ENCODE results near the gene RPS2. TPM values are rescaled to one million over a fixed set of nuclear protein-coding genes. Genes with fewer than 3 reads are reported as not detected.

Gene RPS2
- total RNA-seq, 1 experiment from 2014 or later, result 3,874 TPM

- H3K23ac ChIP-seq (ENCODE audit: insufficient read length, low read depth, low read length), result no peak overlapping the region
- H2BK20ac ChIP-seq (ENCODE audit: low read depth, low read length, poor library complexity, severe bottlenecking), result no peak overlapping the region
- H3K9ac ChIP-seq (ENCODE audit: extremely low read depth, insufficient read length, low read length), result no peak overlapping the region
- H4K20me1 ChIP-seq (ENCODE audit: control insufficient read depth, insufficient read depth, insufficient read length), result no peaks in the 10 kb centered on the region
- H4K91ac ChIP-seq (ENCODE audit: insufficient read length, low read depth, low read length), result no peak overlapping the region
- no peak overlapping the region for H3K56ac ChIP-seq (ENCODE audit: insufficient read length, low read depth, low read length)
- H2BK120ac ChIP-seq (ENCODE audit: low read depth, low read length, poor library complexity, severe bottlenecking), result no peak overlapping the region
- H2BK15ac ChIP-seq (ENCODE audit: low read depth, low read length), result no peak overlapping the region
- no peak overlapping the region for H2AFZ ChIP-seq (ENCODE audit: low read length)
- no peak overlapping the region for H2AK5ac ChIP-seq (ENCODE audit: insufficient read length, low read length)
- no peak overlapping the region for H4K5ac ChIP-seq (ENCODE audit: insufficient read length, low read depth, low read length)
- Mint-ChIP-seq H3K27ac (no peak overlapping the region; a peak in 1 of 7 replicates), H3K9me3 (no peaks in the 10 kb centered on the region), H3K36me3 (ENCODE audit: insufficient read depth in 1 of 3, low read depth in 3 of 3) (no peaks in the 10 kb centered on the region), H3K4me3 (peak overlapping the region in 1 of 2 experiments; percentile 38; a peak in 1 of 5 replicates), H3K4me1 (peaks cover 3 to 44% of the 10 kb centered on the region in 2 experiments), H3K27me3 (ENCODE audit: low read depth) (peaks cover 61% of the 10 kb centered on the region)
- no peak overlapping the region for H2BK12ac ChIP-seq (ENCODE audit: insufficient read length, low read depth, low read length)
- no peak overlapping the region for H3K4me2 ChIP-seq (ENCODE audit: insufficient read depth, insufficient read length, low read length)
- TF ChIP-seq, protein P1, sequence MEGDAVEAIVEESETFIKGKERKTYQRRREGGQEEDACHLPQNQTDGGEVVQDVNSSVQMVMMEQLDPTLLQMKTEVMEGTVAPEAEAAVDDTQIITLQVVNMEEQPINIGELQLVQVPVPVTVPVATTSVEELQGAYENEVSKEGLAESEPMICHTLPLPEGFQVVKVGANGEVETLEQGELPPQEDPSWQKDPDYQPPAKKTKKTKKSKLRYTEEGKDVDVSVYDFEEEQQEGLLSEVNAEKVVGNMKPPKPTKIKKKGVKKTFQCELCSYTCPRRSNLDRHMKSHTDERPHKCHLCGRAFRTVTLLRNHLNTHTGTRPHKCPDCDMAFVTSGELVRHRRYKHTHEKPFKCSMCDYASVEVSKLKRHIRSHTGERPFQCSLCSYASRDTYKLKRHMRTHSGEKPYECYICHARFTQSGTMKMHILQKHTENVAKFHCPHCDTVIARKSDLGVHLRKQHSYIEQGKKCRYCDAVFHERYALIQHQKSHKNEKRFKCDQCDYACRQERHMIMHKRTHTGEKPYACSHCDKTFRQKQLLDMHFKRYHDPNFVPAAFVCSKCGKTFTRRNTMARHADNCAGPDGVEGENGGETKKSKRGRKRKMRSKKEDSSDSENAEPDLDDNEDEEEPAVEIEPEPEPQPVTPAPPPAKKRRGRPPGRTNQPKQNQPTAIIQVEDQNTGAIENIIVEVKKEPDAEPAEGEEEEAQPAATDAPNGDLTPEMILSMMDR (conservative IDR thresholded peaks at IDR 0.05), result no peak
- H3K14ac ChIP-seq (ENCODE audit: insufficient read depth, low read length), result no peak overlapping the region
- no peak overlapping the region for H3K18ac ChIP-seq (ENCODE audit: insufficient read length, low read depth, low read length)
- H3K9me3 ChIP-seq (ENCODE audit: control insufficient read depth, low read depth, low read length), result no peaks in the 10 kb centered on the region
- DNase-seq, result no peak
- H3K4me1 ChIP-seq (ENCODE audit: insufficient read depth, low read length), result no peaks in the 10 kb centered on the region; the same call in 1 of the 2 replicates
- WGBS (ENCODE audit: extremely low coverage, insufficient read length, low lambda C conversion rate), result no CpG with 5 or more reads among the region's 8 CpGs
- no peak overlapping the region for H3K27ac ChIP-seq (ENCODE audit: insufficient read length, low read depth, low read length)
- no peak overlapping the region for H3T11ph ChIP-seq (ENCODE audit: low read length)
- no peaks in the 10 kb centered on the region for H3K79me1 ChIP-seq (ENCODE audit: insufficient read depth, low read depth, low read length, poor library complexity, severe bottlenecking)
- no peak overlapping the region for H3K4ac ChIP-seq (ENCODE audit: low read depth, low read length)
- peaks cover 4% of the 10 kb centered on the region for H3K23me2 ChIP-seq (ENCODE audit: insufficient read length, low read depth, low read length, poor library complexity, severe bottlenecking)
- H2BK5ac ChIP-seq (ENCODE audit: insufficient read length, low read length), result no peak overlapping the region
- H4K8ac ChIP-seq (replicated peaks; ENCODE audit: insufficient read length, low read depth, low read length), result no peak overlapping the region
- H3K27me3 ChIP-seq (ENCODE audit: insufficient read depth, low read length), result peaks cover 36% of the 10 kb centered on the region
- H3K79me2 ChIP-seq (ENCODE audit: insufficient read depth, low read length), result no peaks in the 10 kb centered on the region
Observed at GRCh38 chr16:1914988-1915387, 49.6 kb downstream of the RPS2 start.

Measured in H9 (cell line).